BLaER1 (cell line): ENCODE results near the gene HNRNPA0.
"Not testable (repeated sequence)": the region's sequence is repeated elsewhere in the genome, so short reads cannot be mapped to it uniquely, and the experiment has no call there.

ENCODE experiments used
- H3K27ac ChIP-seq: shearing (Covaris generic); formaldehyde crosslinking; 2 replicates; pipeline ENCODE4 v1.8.1; 2022
- H3K27me3 ChIP-seq: shearing (Covaris generic); formaldehyde crosslinking; 2 replicates; pipeline ENCODE4 v1.8.1; 2022
- H3K36me3 ChIP-seq: shearing (Covaris generic); formaldehyde crosslinking; 2 replicates; pipeline ENCODE4 v1.8.1; 2022
- H3K4me1 ChIP-seq: shearing (Covaris generic); formaldehyde crosslinking; 2 replicates; pipeline ENCODE4 v1.8.1; 2022
- H3K4me2 ChIP-seq: shearing (Covaris generic); formaldehyde crosslinking; 2 replicates; pipeline ENCODE4 v1.8.1; 2022
- H3K4me3 ChIP-seq: shearing (Covaris generic); formaldehyde crosslinking; 2 replicates; pipeline ENCODE4 v1.8.1; 2022
- H3K9ac ChIP-seq: shearing (Covaris generic); formaldehyde crosslinking; 2 replicates; pipeline ENCODE4 v1.8.1; 2022
- H3K9me3 ChIP-seq: shearing (Covaris generic); formaldehyde crosslinking; 2 replicates; pipeline ENCODE4 v1.8.1; 2022
- H4K20me1 ChIP-seq: shearing (Covaris generic); formaldehyde crosslinking; 2 replicates; pipeline ENCODE4 v1.8.1; 2022
- Cebpa-rat ChIP-seq: shearing (Covaris generic); IDR thresholded peaks from 2 replicates; pipeline ENCODE4 v1.8.1; 2022

The HNRNPA0 gene

GRCh38 chr5:137754188-137754960 is at the start of gene HNRNPA0:
HNRNPA0 (minus strand) TSS chr5:137754363; CDS start chr5:137754066, 297 bp downstream.
- TF ChIP-seq Cebpa-rat = no peak
- peak within 1 kb of the TSS; percentile 99 for H3K27ac ChIP-seq
- no peaks in the 10 kb centered on the region for H3K27me3 ChIP-seq
- peak within 1 kb of the TSS; percentile 94 for H3K4me3 ChIP-seq
- H3K9me3 ChIP-seq = no peaks in the 10 kb centered on the region
- peak within 1 kb of the TSS; percentile 91 for H3K4me2 ChIP-seq
- peaks cover 24% of the 10 kb centered on the region for H3K4me1 ChIP-seq
- H4K20me1 ChIP-seq = peaks cover 46% of the 10 kb centered on the region
- H3K36me3 ChIP-seq = peaks cover 13% of the 10 kb centered on the region; the same call in 1 of the 2 replicates
- peak within 1 kb of the TSS; percentile 100 for H3K9ac ChIP-seq

- TF ChIP-seq Cebpa-rat = no peak
- Histone ChIP-seq H3K27me3 (no peaks in the 10 kb centered on the region), H3K9me3 (no peaks in the 10 kb centered on the region), H3K9ac (no peak overlapping the region), H3K36me3 (no peaks in the 10 kb centered on the region), H3K4me1 (no peaks in the 10 kb centered on the region), H3K4me3 (no peak overlapping the region), H3K4me2 (no peak overlapping the region), H3K27ac (no peak overlapping the region), H4K20me1 (no peaks in the 10 kb centered on the region)
These were observed 48.4 kb upstream of the HNRNPA0 start for GRCh38 chr5:137802282-137803210.

GRCh38 chr5:137800700-137801411 is 46.7 kb upstream of the HNRNPA0 start:
- no peaks in the 10 kb centered on the region for H3K9me3 ChIP-seq
- H4K20me1 ChIP-seq = no peaks in the 10 kb centered on the region
- H3K4me3 ChIP-seq = no peak overlapping the region
- no peaks in the 10 kb centered on the region for H3K4me1 ChIP-seq
- no peak overlapping the region for H3K27ac ChIP-seq
- no peaks in the 10 kb centered on the region for H3K36me3 ChIP-seq
- H3K4me2 ChIP-seq = no peak overlapping the region
- no peaks in the 10 kb centered on the region for H3K27me3 ChIP-seq
- H3K9ac ChIP-seq = no peak overlapping the region
- no peak for TF ChIP-seq Cebpa-rat

- no peak for TF ChIP-seq Cebpa-rat
- H4K20me1 ChIP-seq = no peaks in the 10 kb centered on the region
- H3K9ac ChIP-seq = no peak overlapping the region
- H3K27me3 ChIP-seq = no peaks in the 10 kb centered on the region
- H3K4me3 ChIP-seq = no peak overlapping the region
- H3K4me1 ChIP-seq = no peaks in the 10 kb centered on the region
- H3K4me2 ChIP-seq = no peak overlapping the region
- no peaks in the 10 kb centered on the region for H3K9me3 ChIP-seq
- H3K36me3 ChIP-seq = no peaks in the 10 kb centered on the region
- H3K27ac ChIP-seq = no peak overlapping the region
These were observed 42.1 kb upstream of the HNRNPA0 start for GRCh38 chr5:137796279-137796678.

- Histone ChIP-seq H3K36me3 (no peaks in the 10 kb centered on the region), H3K4me2 (no peak overlapping the region), H3K9ac (no peak overlapping the region), H3K4me3 (no peak overlapping the region), H3K9me3 (no peaks in the 10 kb centered on the region), H4K20me1 (no peaks in the 10 kb centered on the region), H3K27me3 (no peaks in the 10 kb centered on the region), H3K4me1 (no peaks in the 10 kb centered on the region), H3K27ac (no peak overlapping the region)
- no peak for TF ChIP-seq Cebpa-rat
These were observed 40.7 kb upstream of the HNRNPA0 start for GRCh38 chr5:137794863-137795262.

- no peak for TF ChIP-seq Cebpa-rat
- no peak overlapping the region for H3K27ac ChIP-seq
- no peak overlapping the region for H3K4me3 ChIP-seq
- no peaks in the 10 kb centered on the region for H3K27me3 ChIP-seq
- no peak overlapping the region for H3K9ac ChIP-seq
- no peak overlapping the region for H3K4me2 ChIP-seq
- no peaks in the 10 kb centered on the region for H3K36me3 ChIP-seq
- no peaks in the 10 kb centered on the region for H3K9me3 ChIP-seq
- H4K20me1 ChIP-seq = no peaks in the 10 kb centered on the region
- no peaks in the 10 kb centered on the region for H3K4me1 ChIP-seq
These were observed 38.1 kb upstream of the HNRNPA0 start for GRCh38 chr5:137792303-137792702.

GRCh38 chr5:137791799-137792198 is 37.6 kb upstream of the HNRNPA0 start:
- Histone ChIP-seq H3K27me3 (no peaks in the 10 kb centered on the region), H3K4me1 (no peaks in the 10 kb centered on the region), H3K9me3 (no peaks in the 10 kb centered on the region), H3K9ac (no peak overlapping the region), H3K36me3 (no peaks in the 10 kb centered on the region), H3K27ac (no peak overlapping the region), H3K4me3 (no peak overlapping the region), H4K20me1 (no peaks in the 10 kb centered on the region), H3K4me2 (no peak overlapping the region)
- TF ChIP-seq Cebpa-rat = no peak

GRCh38 chr5:137791387-137791786 is 37.2 kb upstream of the HNRNPA0 start:
- H3K27ac ChIP-seq = no peak overlapping the region

GRCh38 chr5:137788560-137788959 is 34.4 kb upstream of the HNRNPA0 start:
- H4K20me1 ChIP-seq, H3K4me2 ChIP-seq, H3K4me3 ChIP-seq, H3K4me1 ChIP-seq, H3K9me3 ChIP-seq, H3K36me3 ChIP-seq, H3K27ac ChIP-seq, H3K27me3 ChIP-seq, H3K9ac ChIP-seq: not testable (repeated sequence)

More at GRCh38 chr5:137791387-137791786, 37.2 kb upstream of the HNRNPA0 start:
- TF ChIP-seq Cebpa-rat = no peak
- Histone ChIP-seq H3K4me1 (no peaks in the 10 kb centered on the region), H3K9ac (no peak overlapping the region), H3K27me3 (no peaks in the 10 kb centered on the region), H3K4me3 (no peak overlapping the region), H3K9me3 (no peaks in the 10 kb centered on the region), H3K36me3 (no peaks in the 10 kb centered on the region), H3K4me2 (no peak overlapping the region), H4K20me1 (no peaks in the 10 kb centered on the region)
